CD14-positive monocyte (primary cell): ENCODE data around the gene TSHZ2. TPM values are rescaled to one million over a fixed set of nuclear protein-coding genes. Genes with fewer than 3 reads are reported as not detected.

Experiments
- DNase-seq, 3 donors: peaks; one replicate each; pipeline ENCODE4 v3.0.0-alpha.2; 2011 to 2022
- H2AFZ ChIP-seq: 2 replicates; pipeline ENCODE4 v1.6.0; 2012; ENCODE audit warnings: mild to moderate bottlenecking, low read depth, low read length, inconsistent platforms; ENCODE audit not compliant: insufficient read depth, poor library complexity, severe bottlenecking
- H3K27ac ChIP-seq, 2 donors: 1 replicate in 1 of 2; 2 replicates in 1 of 2; pipeline ENCODE4 v1.5.1; 2012 to 2013; ENCODE audit warnings: low read length in 2 of 2, control low read depth in 1 of 2, inconsistent platforms in 1 of 2, low read depth in 1 of 2, mild to moderate bottlenecking in 1 of 2
- H3K27me3 ChIP-seq, 2 donors: one replicate each; pipeline versions ENCODE4 v1.6.0 to v1.6.1; 2011 to 2013; ENCODE audit warnings: low read length in 2 of 2; ENCODE audit not compliant: control insufficient read depth in 2 of 2, insufficient read depth in 2 of 2
- H3K36me3 ChIP-seq, 2 donors: replicated peaks in 1 of 2; 1 replicate in 1 of 2; 2 replicates in 1 of 2; pipeline versions ENCODE4 v1.5.1 to v1.6.1; 2012 to 2013; ENCODE audit warnings: low read length in 2 of 2, control low read depth in 1 of 2, inconsistent platforms in 1 of 2, mild to moderate bottlenecking in 1 of 2; ENCODE audit not compliant: insufficient read depth in 2 of 2, control insufficient read depth in 1 of 2
- H3K4me1 ChIP-seq, 2 donors: 1 replicate in 1 of 2; 2 replicates in 1 of 2; pipeline versions ENCODE4 v1.5.1 to v1.6.1; 2012 to 2013; ENCODE audit warnings: low read length in 2 of 2, control low read depth in 1 of 2, inconsistent platforms in 1 of 2, mild to moderate bottlenecking in 1 of 2, moderate library complexity in 1 of 2; ENCODE audit not compliant: insufficient read depth in 2 of 2, control insufficient read depth in 1 of 2
- H3K4me2 ChIP-seq: replicated peaks from 2 replicates; pipeline ENCODE3; 2012; ENCODE audit warnings: low read length, moderate library complexity, mild to moderate bottlenecking; ENCODE audit not compliant: poor library complexity, severe bottlenecking; ENCODE audit errors: extremely low read depth
- H3K4me3 ChIP-seq, 3 experiments: fragments of 200-600 bp in 1 of 3; sonication (generic) in 1 of 3; replicated peaks in 1 of 3; 1 replicate in 2 of 3; 2 replicates in 1 of 3; pipeline ENCODE4 v1.5.1; 2011 to 2013; ENCODE audit warnings: low read length in 3 of 3, mild to moderate bottlenecking in 3 of 3, control low read depth in 2 of 3, low read depth in 2 of 3, inconsistent platforms in 1 of 3, moderate library complexity in 1 of 3
- H3K79me2 ChIP-seq: 2 replicates; pipeline ENCODE4 v1.6.0; 2012; ENCODE audit warnings: mild to moderate bottlenecking, control low read depth, inconsistent platforms, low read length, moderate library complexity; ENCODE audit not compliant: insufficient read depth
- H3K9ac ChIP-seq: 2 replicates; pipeline ENCODE4 v1.6.0; 2017; ENCODE audit warnings: low read length, mild to moderate bottlenecking; ENCODE audit not compliant: insufficient read depth, poor library complexity, severe bottlenecking
- H3K9me3 ChIP-seq, 2 donors: replicated peaks in 1 of 2; 1 replicate in 1 of 2; 2 replicates in 1 of 2; pipeline versions ENCODE4 v1.5.1 to v1.6.1; 2012 to 2013; ENCODE audit warnings: low read length in 2 of 2, control low read depth in 1 of 2; ENCODE audit not compliant: control insufficient read depth in 1 of 2, insufficient read depth in 1 of 2
- H4K20me1 ChIP-seq: 2 replicates; pipeline ENCODE4 v1.6.0; 2012; ENCODE audit warnings: mild to moderate bottlenecking, low read length, control low read depth, moderate library complexity; ENCODE audit not compliant: insufficient read depth
- H3K27ac Mint-ChIP-seq, 7 donors: one replicate each; pipeline ENCODE4 v1.8.0; 2020; ENCODE audit warnings: mild to moderate bottlenecking in 7 of 7, mixed read lengths in 7 of 7, moderate library complexity in 6 of 7, inconsistent platforms in 2 of 7
- H3K27me3 Mint-ChIP-seq, 3 donors: one replicate each; pipeline ENCODE4 v1.8.0; 2021 to 2022; ENCODE audit warnings: low read depth in 3 of 3, mild to moderate bottlenecking in 3 of 3, mixed read lengths in 3 of 3, moderate library complexity in 3 of 3, inconsistent platforms in 1 of 3
- H3K36me3 Mint-ChIP-seq, 2 donors: one replicate each; pipeline ENCODE4 v1.8.0; 2020; ENCODE audit warnings: mixed read lengths in 2 of 2, inconsistent platforms in 1 of 2, mild to moderate bottlenecking in 1 of 2
- H3K4me1 Mint-ChIP-seq: one replicate; pipeline ENCODE4 v1.8.0; 2020; ENCODE audit warnings: mild to moderate bottlenecking, mixed read lengths
- H3K4me3 Mint-ChIP-seq, 2 donors: one replicate each; pipeline ENCODE4 v1.8.0; 2020; ENCODE audit warnings: mild to moderate bottlenecking in 2 of 2, mixed read lengths in 2 of 2, moderate library complexity in 1 of 2
- H3K9me3 Mint-ChIP-seq, 7 donors: one replicate each; pipeline ENCODE4 v1.8.0; 2020 to 2022; ENCODE audit warnings: mixed read lengths in 7 of 7, mild to moderate bottlenecking in 6 of 7, moderate library complexity in 6 of 7, inconsistent platforms in 2 of 7
- CTCF ChIP-seq: fragments of 200-600 bp; IDR thresholded peaks from one replicate; pipeline ENCODE4 v1.8.0; 2022; ENCODE audit warnings: antibody characterized with exemption, mild to moderate bottlenecking
- whole genome bisulfite sequencing: methylation state at CpG from one replicate; pipeline ENCODE4 v1.1.5; 2013; ENCODE audit warnings: missing lambda C conversion rate; ENCODE audit not compliant: insufficient coverage; 5-methylcytosine and 5-hydroxymethylcytosine counted together
- intact Hi-C, 2 donors: fragments of 100-400 bp; cut with micrococcal nuclease; formaldehyde crosslinking; loops; one replicate each; pipeline versions ENCODE4 v1.15.0 to v1.15.1; 2023
- polyA plus RNA-seq, 3 donors: library from polyadenylated mRNA; depleted of rRNA in 1 of 3; unstranded in 2 of 3; stranded (reverse) in 1 of 3; fragments of 300-500 nt in 2 of 3; fragments of >200 nt in 1 of 3; fragmentation: Illumina TruSeq in 2 of 3; gene quantifications; 1 replicate in 2 of 3; 2 replicates in 1 of 3; pipeline ENCODE4 v1.2.3, GENCODE V29; 2012 to 2021

TSHZ2 gene
- polyA plus RNA-seq, 3 donors, result not detected

GRCh38 chr20:53080969-53081871 is 109.1 kb downstream of the TSHZ2 start:
- Histone ChIP-seq H3K27me3 (no peaks in the 10 kb centered on the region), H3K4me2 (no peak overlapping the region), H2AFZ (no peak overlapping the region), H3K79me2 (no peaks in the 10 kb centered on the region), H3K4me1 (no peaks in the 10 kb centered on the region), H3K9me3 (no peaks in the 10 kb centered on the region), H3K9ac (no peak overlapping the region), H3K27ac (no peak overlapping the region), H3K36me3 (no peaks in the 10 kb centered on the region), H3K4me3 (no peak overlapping the region), H4K20me1 (no peaks in the 10 kb centered on the region)
- Mint-ChIP-seq H3K9me3 (peaks cover 0 to 2% (median 0%) of the 10 kb centered on the region in 7 donors), H3K4me3 (no peak overlapping the region), H3K4me1 (no peaks in the 10 kb centered on the region), H3K27ac (no peak overlapping the region), H3K36me3 (no peaks in the 10 kb centered on the region), H3K27me3 (no peaks in the 10 kb centered on the region)
- WGBS, result 95% methylated on average over 2 of the region's 10 CpGs
- DNase-seq, result no peak
- no peak for TF ChIP-seq CTCF
- intact Hi-C loops, result no loop called here

- H3K4me3 Mint-ChIP-seq, result no peak overlapping the region
- intact Hi-C loops, result no loop called here
Observed at GRCh38 chr20:53081916-53082863, 110.0 kb downstream of the TSHZ2 start.

More at GRCh38 chr20:53081916-53082863, 110.0 kb downstream of the TSHZ2 start:
- 100% methylated on average over 3 of the region's 10 CpGs for WGBS
- no peaks in the 10 kb centered on the region for H3K36me3 Mint-ChIP-seq
- no peak overlapping the region for H2AFZ ChIP-seq
- H3K9me3 ChIP-seq, result no peaks in the 10 kb centered on the region
- no peak overlapping the region for H3K27ac ChIP-seq
- no peaks in the 10 kb centered on the region for H3K79me2 ChIP-seq
- DNase-seq, result no peak
- no peaks in the 10 kb centered on the region for H4K20me1 ChIP-seq
- peaks cover 0 to 2% (median 0%) of the 10 kb centered on the region in 7 donors for H3K9me3 Mint-ChIP-seq
- no peak overlapping the region for H3K4me2 ChIP-seq
- H3K4me1 Mint-ChIP-seq, result no peaks in the 10 kb centered on the region
- no peak for TF ChIP-seq CTCF
- H3K9ac ChIP-seq, result no peak overlapping the region
- no peaks in the 10 kb centered on the region for H3K27me3 ChIP-seq
- no peak overlapping the region for H3K27ac Mint-ChIP-seq
- H3K27me3 Mint-ChIP-seq, result no peaks in the 10 kb centered on the region
- H3K4me3 ChIP-seq, result no peak overlapping the region
- no peaks in the 10 kb centered on the region for H3K4me1 ChIP-seq
- no peaks in the 10 kb centered on the region for H3K36me3 ChIP-seq
